BLaER1 (cell line): ENCODE results near the gene DUSP5.

ENCODE experiments used
- H3K27ac ChIP-seq: shearing (Covaris generic); formaldehyde crosslinking; 2 replicates; pipeline ENCODE4 v1.8.1; 2022
- H3K27me3 ChIP-seq: shearing (Covaris generic); formaldehyde crosslinking; 2 replicates; pipeline ENCODE4 v1.8.1; 2022
- H3K36me3 ChIP-seq: shearing (Covaris generic); formaldehyde crosslinking; 2 replicates; pipeline ENCODE4 v1.8.1; 2022
- H3K4me1 ChIP-seq: shearing (Covaris generic); formaldehyde crosslinking; 2 replicates; pipeline ENCODE4 v1.8.1; 2022
- H3K4me2 ChIP-seq: shearing (Covaris generic); formaldehyde crosslinking; 2 replicates; pipeline ENCODE4 v1.8.1; 2022
- H3K4me3 ChIP-seq: shearing (Covaris generic); formaldehyde crosslinking; 2 replicates; pipeline ENCODE4 v1.8.1; 2022
- H3K9ac ChIP-seq: shearing (Covaris generic); formaldehyde crosslinking; 2 replicates; pipeline ENCODE4 v1.8.1; 2022
- H3K9me3 ChIP-seq: shearing (Covaris generic); formaldehyde crosslinking; 2 replicates; pipeline ENCODE4 v1.8.1; 2022
- H4K20me1 ChIP-seq: shearing (Covaris generic); formaldehyde crosslinking; 2 replicates; pipeline ENCODE4 v1.8.1; 2022
- Cebpa-rat ChIP-seq: shearing (Covaris generic); IDR thresholded peaks from 2 replicates; pipeline ENCODE4 v1.8.1; 2022

DUSP5 gene

GRCh38 chr10:110539091-110539490 lies 41.4 kb downstream of the DUSP5 start:
- Histone ChIP-seq H3K4me3 (no peak overlapping the region), H3K4me1 (peaks cover 37% of the 10 kb centered on the region), H3K9me3 (no peaks in the 10 kb centered on the region), H3K27me3 (no peaks in the 10 kb centered on the region), H3K27ac (no peak overlapping the region), H3K4me2 (no peak overlapping the region), H3K36me3 (no peaks in the 10 kb centered on the region), H3K9ac (no peak overlapping the region), H4K20me1 (no peaks in the 10 kb centered on the region; the same call in 1 of the 2 replicates)
- no peak for TF ChIP-seq Cebpa-rat

- H3K27me3 ChIP-seq: no peaks in the 10 kb centered on the region
- no peaks in the 10 kb centered on the region; the same call in 1 of the 2 replicates for H4K20me1 ChIP-seq
- no peak overlapping the region for H3K9ac ChIP-seq
- no peak for TF ChIP-seq Cebpa-rat
- peaks cover 27% of the 10 kb centered on the region for H3K4me1 ChIP-seq
- no peak overlapping the region for H3K27ac ChIP-seq
- no peaks in the 10 kb centered on the region for H3K36me3 ChIP-seq
- no peak overlapping the region for H3K4me2 ChIP-seq
- H3K4me3 ChIP-seq: no peak overlapping the region
- no peaks in the 10 kb centered on the region for H3K9me3 ChIP-seq
Measured at GRCh38 chr10:110540031-110540430, 42.3 kb downstream of the DUSP5 start.

- Histone ChIP-seq H3K27ac (no peak overlapping the region), H3K4me3 (no peak overlapping the region), H3K9ac (no peak overlapping the region), H3K4me2 (no peak overlapping the region), H4K20me1 (no peaks in the 10 kb centered on the region), H3K4me1 (no peaks in the 10 kb centered on the region), H3K27me3 (no peaks in the 10 kb centered on the region), H3K36me3 (no peaks in the 10 kb centered on the region), H3K9me3 (no peaks in the 10 kb centered on the region)
- TF ChIP-seq Cebpa-rat: no peak
Measured at GRCh38 chr10:110544958-110545537, 47.3 kb downstream of the DUSP5 start.

- no peaks in the 10 kb centered on the region for H3K27me3 ChIP-seq
- no peaks in the 10 kb centered on the region for H3K9me3 ChIP-seq
- H3K4me1 ChIP-seq: no peaks in the 10 kb centered on the region
- H4K20me1 ChIP-seq: no peaks in the 10 kb centered on the region
- H3K36me3 ChIP-seq: no peaks in the 10 kb centered on the region
- no peak overlapping the region for H3K4me2 ChIP-seq
- H3K4me3 ChIP-seq: no peak overlapping the region
- H3K27ac ChIP-seq: no peak overlapping the region
- H3K9ac ChIP-seq: no peak overlapping the region
- no peak for TF ChIP-seq Cebpa-rat
Measured at GRCh38 chr10:110546077-110546476, 48.4 kb downstream of the DUSP5 start.

- TF ChIP-seq Cebpa-rat: no peak
- Histone ChIP-seq H4K20me1 (no peaks in the 10 kb centered on the region), H3K27me3 (no peaks in the 10 kb centered on the region), H3K9me3 (no peaks in the 10 kb centered on the region), H3K27ac (no peak overlapping the region), H3K36me3 (no peaks in the 10 kb centered on the region), H3K9ac (no peak overlapping the region), H3K4me3 (no peak overlapping the region), H3K4me1 (no peaks in the 10 kb centered on the region), H3K4me2 (no peak overlapping the region)
Measured at GRCh38 chr10:110546499-110547110, 48.9 kb downstream of the DUSP5 start.

- no peaks in the 10 kb centered on the region for H3K4me1 ChIP-seq
- no peak for TF ChIP-seq Cebpa-rat
- H4K20me1 ChIP-seq: no peaks in the 10 kb centered on the region
- H3K4me3 ChIP-seq: no peak overlapping the region
- no peak overlapping the region for H3K27ac ChIP-seq
- no peaks in the 10 kb centered on the region for H3K9me3 ChIP-seq
- no peak overlapping the region for H3K4me2 ChIP-seq
- no peak overlapping the region for H3K9ac ChIP-seq
- no peaks in the 10 kb centered on the region for H3K36me3 ChIP-seq
- no peaks in the 10 kb centered on the region for H3K27me3 ChIP-seq
Measured at GRCh38 chr10:110547139-110547761, 49.5 kb downstream of the DUSP5 start.

- TF ChIP-seq Cebpa-rat: no peak
- Histone ChIP-seq H3K9ac (no peak overlapping the region), H4K20me1 (no peaks in the 10 kb centered on the region), H3K4me1 (no peaks in the 10 kb centered on the region), H3K4me2 (no peak overlapping the region), H3K27ac (no peak overlapping the region), H3K36me3 (no peaks in the 10 kb centered on the region), H3K27me3 (no peaks in the 10 kb centered on the region), H3K9me3 (no peaks in the 10 kb centered on the region), H3K4me3 (no peak overlapping the region)
Measured at GRCh38 chr10:110548002-110548401, 50.3 kb downstream of the DUSP5 start.

GRCh38 chr10:110549211-110549610 lies 51.5 kb downstream of the DUSP5 start:
- Histone ChIP-seq H3K4me2 (no peak overlapping the region), H3K4me1 (no peaks in the 10 kb centered on the region), H3K27me3 (no peaks in the 10 kb centered on the region), H3K9ac (no peak overlapping the region), H3K4me3 (no peak overlapping the region), H3K36me3 (no peaks in the 10 kb centered on the region), H4K20me1 (no peaks in the 10 kb centered on the region), H3K27ac (no peak overlapping the region), H3K9me3 (no peaks in the 10 kb centered on the region)
- no peak for TF ChIP-seq Cebpa-rat

GRCh38 chr10:110553905-110554304 lies 56.2 kb downstream of the DUSP5 start:
- TF ChIP-seq Cebpa-rat: no peak
- Histone ChIP-seq H3K9ac (no peak overlapping the region), H3K4me2 (no peak overlapping the region), H3K27ac (no peak overlapping the region), H3K36me3 (no peaks in the 10 kb centered on the region), H3K9me3 (no peaks in the 10 kb centered on the region), H3K4me1 (no peaks in the 10 kb centered on the region), H3K4me3 (no peak overlapping the region), H3K27me3 (no peaks in the 10 kb centered on the region), H4K20me1 (no peaks in the 10 kb centered on the region)

GRCh38 chr10:110556296-110556695 lies 58.6 kb downstream of the DUSP5 start:
- Histone ChIP-seq H3K4me3 (no peak overlapping the region), H3K27me3 (no peaks in the 10 kb centered on the region), H3K9ac (no peak overlapping the region), H3K4me2 (no peak overlapping the region), H3K4me1 (no peaks in the 10 kb centered on the region), H3K27ac (no peak overlapping the region), H4K20me1 (no peaks in the 10 kb centered on the region), H3K9me3 (no peaks in the 10 kb centered on the region), H3K36me3 (no peaks in the 10 kb centered on the region)
- no peak for TF ChIP-seq Cebpa-rat
